Thyroid gland (tissue), 4 donors: ENCODE measurements around the gene PAX7. TPM values are rescaled to one million over a fixed set of nuclear protein-coding genes. Genes with fewer than 3 reads are reported as not detected.
A peak's percentile ranks its signal among the peaks of the same experiment; 100 is the strongest.

Experiments used
- DNase-seq, 2 donors: peaks; one replicate each; pipeline ENCODE4 v3.0.0-alpha.2; 2019
- H3K27ac ChIP-seq, 3 donors: fragments of 200-600 bp; sonication (generic); 1 replicate in 2 of 3; 2 replicates in 1 of 3; pipeline ENCODE4 v1.5.1; 2016 to 2019; ENCODE audit warnings: mild to moderate bottlenecking in 1 of 3, moderate library complexity in 1 of 3
- H3K27me3 ChIP-seq: fragments of 200-600 bp; sonication (generic); one replicate; pipeline ENCODE4 v1.5.1; 2019
- H3K36me3 ChIP-seq, 2 donors: fragments of 200-600 bp; sonication (generic); one replicate each; pipeline ENCODE4 v1.5.1; 2016 to 2019
- H3K4me1 ChIP-seq, 2 donors: fragments of 200-600 bp; sonication (generic); one replicate each; pipeline ENCODE4 v1.5.1; 2017 to 2019
- H3K4me3 ChIP-seq, 3 donors: fragments of 200-600 bp; sonication (generic); replicated peaks in 1 of 3; 1 replicate in 2 of 3; 2 replicates in 1 of 3; pipeline ENCODE4 v1.5.1; 2016; ENCODE audit warnings: mild to moderate bottlenecking in 1 of 3
- H3K9me3 ChIP-seq: fragments of 200-600 bp; sonication (generic); one replicate; pipeline ENCODE4 v1.5.1; 2017
- POLR2A ChIP-seq, 2 donors: fragments of 450-650 bp; IDR thresholded peaks; one replicate each; pipeline ENCODE4 v1.6.1; 2017; ENCODE audit warnings: antibody characterized with exemption in 2 of 2, mild to moderate bottlenecking in 2 of 2, moderate library complexity in 1 of 2
- WGBS, 2 donors: methylation state at CpG; one replicate each; pipeline ENCODE4 v1.1.5; 2017; 5-methylcytosine and 5-hydroxymethylcytosine counted together
- intact Hi-C: fragments of 100-400 bp; cut with DNase I; formaldehyde crosslinking; loops from one replicate; pipeline ENCODE4 v1.15.1; 2023
- total RNA-seq, 4 donors: library from RNA; depleted of rRNA; stranded (reverse); fragments of >200 nt; gene quantifications; one replicate each; pipeline ENCODE4 v1.2.3, GENCODE V29; 2016
- TF ChIP-seq, protein P1 (sequence below), 6 experiments: fragments of 200-600 bp in 3 of 6; fragments of 450-650 bp in 3 of 6; sonication (generic) in 3 of 6; IDR thresholded peaks; one replicate each; pipeline ENCODE4 v1.5.1; 2016 to 2019; ENCODE audit warnings: antibody characterized with exemption in 6 of 6, mild to moderate bottlenecking in 2 of 6, inconsistent platforms in 1 of 6, moderate library complexity in 1 of 6

The PAX7 gene
- total RNA-seq, 4 donors from 2014 or later = 0.78 TPM; not detected in 3

- H3K4me1 ChIP-seq = no peaks in the 10 kb centered on the region
- no peak for DNase-seq
- H3K4me3 ChIP-seq = no peak overlapping the region
- no peaks in the 10 kb centered on the region for H3K36me3 ChIP-seq
- intact Hi-C loops = no loop called here
- TF ChIP-seq, protein P1, sequence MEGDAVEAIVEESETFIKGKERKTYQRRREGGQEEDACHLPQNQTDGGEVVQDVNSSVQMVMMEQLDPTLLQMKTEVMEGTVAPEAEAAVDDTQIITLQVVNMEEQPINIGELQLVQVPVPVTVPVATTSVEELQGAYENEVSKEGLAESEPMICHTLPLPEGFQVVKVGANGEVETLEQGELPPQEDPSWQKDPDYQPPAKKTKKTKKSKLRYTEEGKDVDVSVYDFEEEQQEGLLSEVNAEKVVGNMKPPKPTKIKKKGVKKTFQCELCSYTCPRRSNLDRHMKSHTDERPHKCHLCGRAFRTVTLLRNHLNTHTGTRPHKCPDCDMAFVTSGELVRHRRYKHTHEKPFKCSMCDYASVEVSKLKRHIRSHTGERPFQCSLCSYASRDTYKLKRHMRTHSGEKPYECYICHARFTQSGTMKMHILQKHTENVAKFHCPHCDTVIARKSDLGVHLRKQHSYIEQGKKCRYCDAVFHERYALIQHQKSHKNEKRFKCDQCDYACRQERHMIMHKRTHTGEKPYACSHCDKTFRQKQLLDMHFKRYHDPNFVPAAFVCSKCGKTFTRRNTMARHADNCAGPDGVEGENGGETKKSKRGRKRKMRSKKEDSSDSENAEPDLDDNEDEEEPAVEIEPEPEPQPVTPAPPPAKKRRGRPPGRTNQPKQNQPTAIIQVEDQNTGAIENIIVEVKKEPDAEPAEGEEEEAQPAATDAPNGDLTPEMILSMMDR (IDR thresholded peaks at IDR 0.05) = no peak
- TF ChIP-seq POLR2A (IDR thresholded peaks at IDR 0.05) = no peak
- 24 to 31% methylated on average over 20 to 25 of the region's 72 CpGs for WGBS, 2 donors
- H3K27ac ChIP-seq = no peak overlapping the region
- H3K27me3 ChIP-seq = peaks cover 12% of the 10 kb centered on the region
- H3K9me3 ChIP-seq = no peaks in the 10 kb centered on the region
These were observed 86.4 kb downstream of the PAX7 start for GRCh38 chr1:18716785-18717678.

GRCh38 chr1:18719786-18720451 is 89.3 kb downstream of the PAX7 start:
- H3K27me3 ChIP-seq = peaks cover 12% of the 10 kb centered on the region
- no peak overlapping the region for H3K4me3 ChIP-seq
- intact Hi-C loops = no loop called here
- peaks cover 0 to 10% of the 10 kb centered on the region in 2 donors for H3K4me1 ChIP-seq
- no peak overlapping the region for H3K27ac ChIP-seq
- no peaks in the 10 kb centered on the region for H3K9me3 ChIP-seq
- DNase-seq = peak; percentile 15 to 46
- 31 to 55% methylated on average over 8 to 9 of the region's 9 CpGs for WGBS, 2 donors
- no peaks in the 10 kb centered on the region for H3K36me3 ChIP-seq
- no peak for TF ChIP-seq POLR2A (IDR thresholded peaks at IDR 0.05)
- TF ChIP-seq, protein P1 (IDR thresholded peaks at IDR 0.05) = no peak

GRCh38 chr1:18721041-18721440 is 90.4 kb downstream of the PAX7 start:
- no peak for TF ChIP-seq POLR2A (IDR thresholded peaks at IDR 0.05)
- intact Hi-C loops = no loop called here
- Histone ChIP-seq H3K27ac (no peak overlapping the region), H3K4me3 (no peak overlapping the region), H3K27me3 (peaks cover 12% of the 10 kb centered on the region), H3K36me3 (no peaks in the 10 kb centered on the region), H3K4me1 (peaks cover 0 to 10% of the 10 kb centered on the region in 2 donors), H3K9me3 (no peaks in the 10 kb centered on the region)
- 53 to 66% methylated on average over 7 of the region's 8 CpGs for WGBS, 2 donors
- no peak for DNase-seq

DNA sequence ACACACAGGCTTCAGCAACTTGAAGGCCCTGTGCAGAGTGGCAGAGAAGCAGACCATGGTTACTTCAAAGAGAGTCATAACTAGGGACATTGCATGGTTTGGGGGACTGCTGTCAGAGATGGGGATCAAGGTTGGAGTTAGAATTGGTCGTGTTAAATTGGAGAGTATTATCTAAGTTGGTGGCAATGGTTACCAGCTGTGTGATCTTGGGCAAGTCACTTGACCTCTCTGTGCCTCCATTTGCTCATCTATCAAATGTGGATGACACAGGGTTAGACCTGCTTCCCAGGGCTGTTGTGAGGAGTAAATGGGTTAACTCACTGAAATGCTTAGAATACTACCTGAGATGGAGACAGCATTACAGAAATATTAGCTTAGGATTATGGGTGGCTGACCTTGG is 91.1 kb downstream of the PAX7 start:
- Histone ChIP-seq H3K4me1 (peaks cover 0 to 10% of the 10 kb centered on the region in 2 donors), H3K36me3 (no peaks in the 10 kb centered on the region), H3K9me3 (no peaks in the 10 kb centered on the region), H3K4me3 (no peak overlapping the region), H3K27me3 (peaks cover 9% of the 10 kb centered on the region), H3K27ac (no peak overlapping the region)
- WGBS, 2 donors = 48 to 84% methylated on average over 1 of the region's 1 CpG
- DNase-seq = no peak
- intact Hi-C loops = no loop called here
- TF ChIP-seq POLR2A (IDR thresholded peaks at IDR 0.05) = no peak
- TF ChIP-seq, protein P1 (IDR thresholded peaks at IDR 0.05) = no peak

- intact Hi-C loops = no loop called here
- no peak for DNase-seq
- 76 to 78% methylated on average over 18 to 19 of the region's 19 CpGs for WGBS, 2 donors
- Histone ChIP-seq H3K27me3 (peaks cover 4% of the 10 kb centered on the region), H3K36me3 (no peaks in the 10 kb centered on the region), H3K27ac (no peak overlapping the region), H3K4me1 (peaks cover 0 to 10% of the 10 kb centered on the region in 2 donors), H3K9me3 (no peaks in the 10 kb centered on the region), H3K4me3 (no peak overlapping the region)
- TF ChIP-seq POLR2A (IDR thresholded peaks at IDR 0.05) = no peak
- TF ChIP-seq, protein P1 (IDR thresholded peaks at IDR 0.05) = no peak
These were observed 91.6 kb downstream of the PAX7 start for GRCh38 chr1:18722270-18722669.
